CD4-positive, alpha-beta T cell (primary cell): ENCODE data around the gene ARSI. TPM values are rescaled to one million over a fixed set of nuclear protein-coding genes. Genes with fewer than 3 reads are reported as not detected.

ENCODE experiments used
- ATAC-seq: fragments of 200-7000 bp; cut with Tn5 transposase; one replicate; pipeline ENCODE4 v1.10.0; 2022; ENCODE audit warnings: mild to moderate bottlenecking; ENCODE audit not compliant: poor library complexity
- CTCF ChIA-PET: fragments of 350-600 bp; sonication (Branson Sonifier 250); formaldehyde crosslinking; loops from one replicate; lab custom pipeline; 2021; ENCODE audit warnings: antibody characterized with exemption, inconsistent platforms; lab: Charles Lee
- POLR2A ChIA-PET: fragments of 350-600 bp; sonication (Branson Sonifier 250); formaldehyde crosslinking; loops from one replicate; lab custom pipeline; 2021; ENCODE audit warnings: antibody characterized with exemption, inconsistent platforms; lab: Charles Lee
- DNase-seq, 14 experiments: peaks; one replicate each; pipeline ENCODE4 v3.0.0-alpha.2; 2013 to 2020; ENCODE audit warnings: mixed read lengths in 2 of 14
- H3K27ac ChIP-seq, 2 donors: one replicate each; pipeline versions ENCODE4 v1.5.1 to v1.7.0; 2013; ENCODE audit warnings: low read length in 2 of 2, low read depth in 1 of 2, mild to moderate bottlenecking in 1 of 2
- H3K27me3 ChIP-seq, 2 experiments: 1 replicate in 1 of 2; 2 replicates in 1 of 2; pipeline versions ENCODE4 v1.6.1 to v1.7.0; 2013; ENCODE audit warnings: low read length in 2 of 2, control low read depth in 1 of 2, mild to moderate bottlenecking in 1 of 2, moderate library complexity in 1 of 2; ENCODE audit not compliant: insufficient read depth in 2 of 2, control insufficient read depth in 1 of 2
- H3K36me3 ChIP-seq: one replicate; pipeline ENCODE4 v1.6.1; 2013; ENCODE audit warnings: low read length, control low read depth; ENCODE audit not compliant: insufficient read depth
- H3K4me1 ChIP-seq: one replicate; pipeline ENCODE4 v1.6.1; 2013; ENCODE audit warnings: low read length, control low read depth; ENCODE audit not compliant: insufficient read depth
- H3K4me3 ChIP-seq: one replicate; pipeline ENCODE4 v1.5.1; 2013; ENCODE audit warnings: mild to moderate bottlenecking, low read length, moderate library complexity
- H3K9me3 ChIP-seq, 2 experiments: 1 replicate in 1 of 2; 2 replicates in 1 of 2; pipeline versions ENCODE4 v1.6.1 to v1.7.0; 2013; ENCODE audit warnings: low read length in 2 of 2, mild to moderate bottlenecking in 2 of 2, control low read depth in 1 of 2, moderate library complexity in 1 of 2; ENCODE audit not compliant: control insufficient read depth in 1 of 2, insufficient read depth in 1 of 2
- H3K27ac Mint-ChIP-seq: one replicate; pipeline ENCODE4 v1.8.0; 2020; ENCODE audit warnings: mixed read lengths
- H3K27me3 Mint-ChIP-seq: one replicate; pipeline ENCODE4 v1.8.0; 2021; ENCODE audit warnings: mixed read lengths
- H3K36me3 Mint-ChIP-seq: one replicate; pipeline ENCODE4 v1.8.0; 2021; ENCODE audit warnings: low read depth, mixed read lengths
- H3K4me1 Mint-ChIP-seq: one replicate; pipeline ENCODE4 v1.8.0; 2021; ENCODE audit warnings: low read depth, mixed read lengths
- H3K4me3 Mint-ChIP-seq: one replicate; pipeline ENCODE4 v1.8.0; 2020; ENCODE audit warnings: mild to moderate bottlenecking, mixed read lengths
- H3K9me3 Mint-ChIP-seq: one replicate; pipeline ENCODE4 v1.8.0; 2020; ENCODE audit warnings: mixed read lengths
- intact Hi-C, 2 experiments: fragments of 100-400 bp; cut with DNase I in 1 of 2; cut with micrococcal nuclease in 1 of 2; formaldehyde crosslinking; loops; one replicate each; pipeline versions ENCODE4 v1.15.1 to v1.9.0; 2023 to 2025; cut with DNase I, micrococcal nuclease
- total RNA-seq, 174 experiments: library from RNA in 2 of 174; stranded (reverse) in 2 of 174; gene quantifications; one replicate each; pipeline ENCODE4 v1.2.3 and lab custom pipeline; 2021 to 2026
- TF ChIP-seq, protein P1 (sequence below): fragments of 200-600 bp; IDR thresholded peaks from one replicate; pipeline ENCODE4 v1.8.0; 2022; ENCODE audit warnings: antibody characterized with exemption, mild to moderate bottlenecking

The ARSI gene
- total RNA-seq, 2 experiments from 2014 or later, result 0.22 to 0.56 TPM

DNA sequence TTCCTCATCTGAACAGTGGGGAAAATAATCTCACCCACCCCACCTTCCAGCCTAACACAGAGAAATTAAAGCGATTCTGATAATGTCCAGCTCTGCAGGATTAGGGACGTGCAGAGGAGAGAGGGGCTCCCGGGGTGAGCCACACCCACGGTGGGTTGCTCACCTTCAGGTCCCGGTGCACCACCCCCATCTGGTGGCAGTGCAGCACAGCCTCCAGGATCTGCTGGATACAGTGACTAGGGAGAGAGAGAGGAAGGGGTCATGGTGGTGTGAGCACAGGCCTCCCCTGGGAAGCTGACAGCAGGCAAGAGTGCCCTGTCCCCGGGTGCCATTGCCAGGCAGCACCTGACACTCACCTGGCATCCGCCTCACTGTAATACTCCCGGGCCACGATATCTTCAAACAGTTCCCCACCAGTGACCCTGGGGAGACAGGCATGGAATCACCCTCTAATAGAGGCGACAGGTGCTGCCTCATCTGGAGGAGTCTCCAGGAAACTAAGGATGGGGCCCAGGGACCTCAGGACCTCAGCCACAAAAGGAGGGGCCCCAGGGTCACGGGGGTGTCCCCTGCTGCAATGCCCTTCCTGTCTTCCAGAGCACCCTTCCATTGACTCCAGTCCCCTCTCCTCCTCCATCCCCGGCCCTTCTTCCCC, 46.2 kb downstream of the ARSI start:
- Histone ChIP-seq H3K36me3 (no peaks in the 10 kb centered on the region), H3K27ac (no peak overlapping the region), H3K4me3 (no peak overlapping the region), H3K27me3 (no peaks in the 10 kb centered on the region), H3K9me3 (no peaks in the 10 kb centered on the region), H3K4me1 (no peaks in the 10 kb centered on the region)
- POLR2A ChIA-PET, result no interaction called here
- CTCF ChIA-PET, result no interaction called here
- DNase-seq (no peak), ATAC-seq (no peak)
- no peaks in the 10 kb centered on the region for H3K27me3 Mint-ChIP-seq
- H3K9me3 Mint-ChIP-seq, result no peaks in the 10 kb centered on the region
- H3K36me3 Mint-ChIP-seq, result no peaks in the 10 kb centered on the region
- TF ChIP-seq, protein P1, sequence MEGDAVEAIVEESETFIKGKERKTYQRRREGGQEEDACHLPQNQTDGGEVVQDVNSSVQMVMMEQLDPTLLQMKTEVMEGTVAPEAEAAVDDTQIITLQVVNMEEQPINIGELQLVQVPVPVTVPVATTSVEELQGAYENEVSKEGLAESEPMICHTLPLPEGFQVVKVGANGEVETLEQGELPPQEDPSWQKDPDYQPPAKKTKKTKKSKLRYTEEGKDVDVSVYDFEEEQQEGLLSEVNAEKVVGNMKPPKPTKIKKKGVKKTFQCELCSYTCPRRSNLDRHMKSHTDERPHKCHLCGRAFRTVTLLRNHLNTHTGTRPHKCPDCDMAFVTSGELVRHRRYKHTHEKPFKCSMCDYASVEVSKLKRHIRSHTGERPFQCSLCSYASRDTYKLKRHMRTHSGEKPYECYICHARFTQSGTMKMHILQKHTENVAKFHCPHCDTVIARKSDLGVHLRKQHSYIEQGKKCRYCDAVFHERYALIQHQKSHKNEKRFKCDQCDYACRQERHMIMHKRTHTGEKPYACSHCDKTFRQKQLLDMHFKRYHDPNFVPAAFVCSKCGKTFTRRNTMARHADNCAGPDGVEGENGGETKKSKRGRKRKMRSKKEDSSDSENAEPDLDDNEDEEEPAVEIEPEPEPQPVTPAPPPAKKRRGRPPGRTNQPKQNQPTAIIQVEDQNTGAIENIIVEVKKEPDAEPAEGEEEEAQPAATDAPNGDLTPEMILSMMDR, result no peak
- intact Hi-C loops, result no loop called here
- H3K4me3 Mint-ChIP-seq, result no peak overlapping the region
- H3K27ac Mint-ChIP-seq, result no peak overlapping the region
- no peaks in the 10 kb centered on the region for H3K4me1 Mint-ChIP-seq

DNA sequence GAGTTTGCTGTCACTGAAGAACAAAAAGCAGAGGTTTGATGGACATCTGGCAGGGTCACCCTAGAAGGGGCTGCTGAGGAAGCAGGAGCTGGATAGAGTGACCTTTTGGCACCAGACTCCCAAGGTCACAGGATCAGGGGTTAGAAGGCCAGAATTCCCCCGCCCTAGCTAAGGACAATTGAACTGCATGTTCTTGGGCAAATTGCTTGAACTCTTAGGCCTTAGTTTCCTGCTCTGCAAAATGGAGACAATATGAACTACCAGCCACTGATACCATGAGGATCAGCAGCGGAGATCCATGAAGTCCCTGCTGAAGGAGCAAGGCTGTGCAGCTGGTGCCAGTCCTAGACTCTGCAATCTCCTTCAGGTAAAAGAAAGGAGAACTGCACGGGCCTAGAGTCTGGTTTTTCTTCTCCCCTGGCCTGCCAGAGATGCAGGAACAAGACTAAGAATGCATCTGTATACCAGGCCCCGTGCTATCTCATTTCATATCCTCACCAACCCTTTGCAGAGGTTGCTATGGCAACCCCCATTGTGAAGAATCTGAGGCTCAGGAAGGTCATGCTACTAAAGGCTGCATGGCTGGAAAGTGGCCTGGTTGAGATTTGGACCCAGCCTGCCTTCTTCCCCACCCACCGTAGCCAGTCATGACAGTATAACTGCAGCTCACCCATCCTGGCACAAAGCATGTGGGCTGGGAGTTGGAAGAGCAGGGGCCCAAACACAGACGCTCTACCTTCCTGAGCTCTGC, 46.9 kb downstream of the ARSI start:
- H3K9me3 ChIP-seq, result no peaks in the 10 kb centered on the region
- no peak for ATAC-seq
- no peaks in the 10 kb centered on the region for H3K36me3 Mint-ChIP-seq
- H3K27ac ChIP-seq, result no peak overlapping the region
- CTCF ChIA-PET, result no interaction called here
- no peaks in the 10 kb centered on the region for H3K4me1 ChIP-seq
- TF ChIP-seq, protein P1, result no peak
- H3K27me3 Mint-ChIP-seq, result no peaks in the 10 kb centered on the region
- no peak for DNase-seq
- no peaks in the 10 kb centered on the region for H3K36me3 ChIP-seq
- H3K9me3 Mint-ChIP-seq, result no peaks in the 10 kb centered on the region
- no peak overlapping the region for H3K4me3 Mint-ChIP-seq
- no peaks in the 10 kb centered on the region for H3K4me1 Mint-ChIP-seq
- H3K4me3 ChIP-seq, result no peak overlapping the region
- POLR2A ChIA-PET, result no interaction called here
- intact Hi-C loops, result no loop called here
- H3K27ac Mint-ChIP-seq, result no peak overlapping the region
- no peaks in the 10 kb centered on the region for H3K27me3 ChIP-seq

DNA sequence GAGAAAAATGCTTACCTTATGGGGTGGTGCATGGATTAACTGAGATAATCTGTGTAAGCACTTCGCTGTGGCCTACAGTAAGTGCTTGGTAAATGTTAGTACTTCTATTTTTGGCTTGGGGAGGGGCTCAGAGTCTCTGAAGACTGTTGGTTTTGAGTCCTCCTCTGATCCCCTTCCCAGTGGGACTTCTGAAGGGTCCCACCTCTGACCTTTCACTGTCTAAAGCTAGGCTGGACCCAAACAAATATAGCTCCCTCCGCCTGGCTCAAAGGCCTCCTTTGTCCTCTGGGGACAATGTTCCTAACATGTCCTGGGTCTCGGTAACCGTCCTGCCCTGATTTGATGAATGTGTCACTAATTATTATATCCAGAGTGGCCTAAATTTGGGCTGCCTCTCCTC, 47.9 kb downstream of the ARSI start:
- DNase-seq (no peak), ATAC-seq (no peak)
- H3K36me3 Mint-ChIP-seq, result no peaks in the 10 kb centered on the region
- H3K4me1 Mint-ChIP-seq, result no peaks in the 10 kb centered on the region
- no peaks in the 10 kb centered on the region for H3K9me3 Mint-ChIP-seq
- Histone ChIP-seq H3K27me3 (no peaks in the 10 kb centered on the region), H3K36me3 (no peaks in the 10 kb centered on the region), H3K4me1 (no peaks in the 10 kb centered on the region), H3K9me3 (no peaks in the 10 kb centered on the region), H3K4me3 (no peak overlapping the region), H3K27ac (no peak overlapping the region)
- no peak overlapping the region for H3K4me3 Mint-ChIP-seq
- ChIA-PET CTCF (no interaction called here), POLR2A (no interaction called here)
- TF ChIP-seq, protein P1, result no peak
- H3K27ac Mint-ChIP-seq, result no peak overlapping the region
- intact Hi-C loops, result no loop called here
- no peaks in the 10 kb centered on the region for H3K27me3 Mint-ChIP-seq
